Uterus (tissue), 2 donors: Measurements from ENCODE around the gene ECI1.

ENCODE experiments used
- CTCF ChIP-seq, 4 experiments: fragments of 200-600 bp in 2 of 4; fragments of 450-650 bp in 2 of 4; sonication (generic) in 2 of 4; IDR thresholded peaks; one replicate each; pipeline ENCODE4 v1.5.1; 2016 to 2019; ENCODE audit warnings: antibody characterized with exemption in 4 of 4, mild to moderate bottlenecking in 2 of 4, moderate library complexity in 1 of 4
- POLR2A ChIP-seq, 2 donors: fragments of 450-650 bp; IDR thresholded peaks; one replicate each; pipeline ENCODE4 v1.6.1; 2016; ENCODE audit warnings: antibody characterized with exemption in 2 of 2, mild to moderate bottlenecking in 1 of 2, moderate library complexity in 1 of 2

- TF ChIP-seq CTCF (IDR thresholded peaks at IDR 0.05) (no peak), POLR2A (IDR thresholded peaks at IDR 0.05) (no peak)
These were observed 57.1 kb downstream of the ECI1 start for GRCh38 chr16:2194166-2194834.
